K562 (cell line): ENCODE results near the gene DNASE1L2. TPM values are rescaled to one million over a fixed set of nuclear protein-coding genes. Genes with fewer than 3 reads are reported as not detected.

Source experiments
- ASH1L ChIP-seq: fragments of 450-650 bp; IDR thresholded peaks from 2 replicates; pipeline ENCODE4 v1.6.1; 2018; ENCODE audit warnings: borderline replicate concordance, mild to moderate bottlenecking, low read depth; ENCODE audit not compliant: partially characterized antibody
- NFRKB ChIP-seq: fragments of 450-650 bp; IDR thresholded peaks from 2 replicates; pipeline ENCODE4 v1.6.1; 2016; ENCODE audit warnings: low read depth
- RERE ChIP-seq: sonication (generic); formaldehyde crosslinking; IDR thresholded peaks from 2 replicates; pipeline ENCODE4 v1.8.0; 2023; ENCODE audit warnings: missing genetic modification reagents, mild to moderate bottlenecking, borderline replicate concordance
- SMAD3 ChIP-seq: fragments of 450-650 bp; formaldehyde crosslinking; conservative IDR thresholded peaks from 2 replicates; pipeline ENCODE4 v1.4.0; 2020; ENCODE audit warnings: mild to moderate bottlenecking
- ZBTB26 ChIP-seq: fragments of 450-650 bp; formaldehyde crosslinking; IDR thresholded peaks from 2 replicates; pipeline ENCODE4 v1.4.0; 2022; ENCODE audit warnings: missing genetic modification characterization
- ZBTB9 ChIP-seq: fragments of 450-650 bp; formaldehyde crosslinking; IDR thresholded peaks from 2 replicates; pipeline ENCODE4 v1.4.0; 2020; ENCODE audit warnings: mild to moderate bottlenecking, moderate library complexity
- ZFP36 ChIP-seq: fragments of 150-350 bp; IDR thresholded peaks from 2 replicates; pipeline ENCODE4 v1.6.1; 2018; ENCODE audit warnings: low read length, low read depth; ENCODE audit not compliant: partially characterized antibody
- ZKSCAN8 ChIP-seq: fragments of 200-800 bp; sonication (Bioruptor generic); IDR thresholded peaks from 2 replicates; pipeline ENCODE4 v1.6.1; 2016; ENCODE audit warnings: missing genetic modification characterization, missing compliant biosample characterization
- ZNF224 ChIP-seq: sonication (generic); formaldehyde crosslinking; IDR thresholded peaks from 2 replicates; pipeline ENCODE4 v1.8.0; 2022; ENCODE audit warnings: mild to moderate bottlenecking, missing genetic modification reagents
- ZNF232 ChIP-seq: sonication (generic); formaldehyde crosslinking; IDR thresholded peaks from 2 replicates; pipeline ENCODE4 v1.8.0; 2022; ENCODE audit warnings: mild to moderate bottlenecking, missing genetic modification reagents
- ZNF668 ChIP-seq: fragments of 250-450 bp; sonication (Bioruptor Pico); IDR thresholded peaks from 2 replicates; pipeline ENCODE4 v1.8.0; 2022; ENCODE audit warnings: mild to moderate bottlenecking, inconsistent platforms
- polyA plus RNA-seq, 8 experiments: library from polyadenylated mRNA; depleted of rRNA in 4 of 8; stranded (reverse) in 5 of 8; unstranded in 3 of 8; fragments of >200 nt; fragmentation: Nextera tagmentation in 2 of 8; fragmentation: Illumina TruSeq in 1 of 8; extraction: Ambion mirVana in 2 of 8; extraction: Trizol in 1 of 8; gene quantifications; 2 replicates each; pipeline versions ENCODE4 v1.2.1 to v1.2.3, GENCODE V29; 2011 to 2014; ENCODE audit warnings: inconsistent platforms in 1 of 8, missing spikeins in 1 of 8
- total RNA-seq, 7 experiments: library from RNA; depleted of rRNA in 6 of 7; stranded (reverse); fragments of >200 nt in 6 of 7; fragmentation: Illumina TruSeq in 2 of 7; extraction: Trizol in 2 of 7; gene quantifications; 2 replicates each; pipeline versions ENCODE4 v1.2.1 to v1.2.3, GENCODE V29; 2011 to 2021; ENCODE audit warnings: low replicate concordance in 1 of 7
- TF ChIP-seq, protein P1 (sequence below): sonication (generic); formaldehyde crosslinking; IDR thresholded peaks from 2 replicates; pipeline ENCODE4 v1.8.1; 2023; ENCODE audit warnings: missing genetic modification reagents, mild to moderate bottlenecking, borderline replicate concordance
- TF ChIP-seq, protein P2 (sequence below): fragments of 450-650 bp; formaldehyde crosslinking; IDR thresholded peaks from 2 replicates; pipeline ENCODE4 v1.4.0; 2020; ENCODE audit warnings: mild to moderate bottlenecking, moderate library complexity

DNASE1L2 gene
- total and polyA plus RNA-seq, 9 of the 15 experiments (the other 6 are each of a cell fraction or from before 2014, with no cell fraction given), result 0.08 to 2.7 (median 1.7) TPM; not detected in 1

DNA sequence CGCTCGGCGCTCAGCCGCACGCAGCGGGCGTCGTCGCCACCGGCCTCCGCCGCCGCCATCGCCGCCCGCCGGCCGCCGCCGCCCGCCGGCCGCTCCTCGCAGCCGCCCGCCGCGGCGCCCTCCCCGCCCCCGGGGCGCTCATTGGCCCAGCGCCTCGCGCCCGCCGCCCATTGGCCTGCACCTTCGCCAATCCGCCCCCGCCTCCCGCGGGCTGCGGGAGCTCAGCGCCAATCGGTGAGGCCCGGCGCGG lies 21.6 kb upstream of the DNASE1L2 start, which contains the start of gene PGP (continued):
- peak; percentile 92; the same call in 1 of the 2 replicates for TF ChIP-seq ZNF668
- TF ChIP-seq ZNF232 (CRISPR knock-in tag), result no peak
- TF ChIP-seq, protein P1, sequence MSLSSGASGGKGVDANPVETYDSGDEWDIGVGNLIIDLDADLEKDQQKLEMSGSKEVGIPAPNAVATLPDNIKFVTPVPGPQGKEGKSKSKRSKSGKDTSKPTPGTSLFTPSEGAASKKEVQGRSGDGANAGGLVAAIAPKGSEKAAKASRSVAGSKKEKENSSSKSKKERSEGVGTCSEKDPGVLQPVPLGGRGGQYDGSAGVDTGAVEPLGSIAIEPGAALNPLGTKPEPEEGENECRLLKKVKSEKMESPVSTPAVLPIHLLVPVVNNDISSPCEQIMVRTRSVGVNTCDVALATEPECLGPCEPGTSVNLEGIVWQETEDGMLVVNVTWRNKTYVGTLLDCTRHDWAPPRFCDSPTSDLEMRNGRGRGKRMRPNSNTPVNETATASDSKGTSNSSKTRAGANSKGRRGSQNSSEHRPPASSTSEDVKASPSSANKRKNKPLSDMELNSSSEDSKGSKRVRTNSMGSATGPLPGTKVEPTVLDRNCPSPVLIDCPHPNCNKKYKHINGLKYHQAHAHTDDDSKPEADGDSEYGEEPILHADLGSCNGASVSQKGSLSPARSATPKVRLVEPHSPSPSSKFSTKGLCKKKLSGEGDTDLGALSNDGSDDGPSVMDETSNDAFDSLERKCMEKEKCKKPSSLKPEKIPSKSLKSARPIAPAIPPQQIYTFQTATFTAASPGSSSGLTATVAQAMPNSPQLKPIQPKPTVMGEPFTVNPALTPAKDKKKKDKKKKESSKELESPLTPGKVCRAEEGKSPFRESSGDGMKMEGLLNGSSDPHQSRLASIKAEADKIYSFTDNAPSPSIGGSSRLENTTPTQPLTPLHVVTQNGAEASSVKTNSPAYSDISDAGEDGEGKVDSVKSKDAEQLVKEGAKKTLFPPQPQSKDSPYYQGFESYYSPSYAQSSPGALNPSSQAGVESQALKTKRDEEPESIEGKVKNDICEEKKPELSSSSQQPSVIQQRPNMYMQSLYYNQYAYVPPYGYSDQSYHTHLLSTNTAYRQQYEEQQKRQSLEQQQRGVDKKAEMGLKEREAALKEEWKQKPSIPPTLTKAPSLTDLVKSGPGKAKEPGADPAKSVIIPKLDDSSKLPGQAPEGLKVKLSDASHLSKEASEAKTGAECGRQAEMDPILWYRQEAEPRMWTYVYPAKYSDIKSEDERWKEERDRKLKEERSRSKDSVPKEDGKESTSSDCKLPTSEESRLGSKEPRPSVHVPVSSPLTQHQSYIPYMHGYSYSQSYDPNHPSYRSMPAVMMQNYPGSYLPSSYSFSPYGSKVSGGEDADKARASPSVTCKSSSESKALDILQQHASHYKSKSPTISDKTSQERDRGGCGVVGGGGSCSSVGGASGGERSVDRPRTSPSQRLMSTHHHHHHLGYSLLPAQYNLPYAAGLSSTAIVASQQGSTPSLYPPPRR, result no peak
- TF ChIP-seq ZFP36, result no peak
- peak; percentile 81; the same call in 1 of the 2 replicates for TF ChIP-seq SMAD3 (CRISPR knock-in tag)
- TF ChIP-seq ZBTB26 (CRISPR knock-in tag), result no peak; the same call in 1 of the 2 replicates
- TF ChIP-seq ZNF224 (CRISPR knock-in tag), result no peak
- TF ChIP-seq ZBTB9 (CRISPR knock-in tag), result peak; percentile 63; the same call in 1 of the 2 replicates
- no peak for TF ChIP-seq ASH1L
- TF ChIP-seq, protein P2, sequence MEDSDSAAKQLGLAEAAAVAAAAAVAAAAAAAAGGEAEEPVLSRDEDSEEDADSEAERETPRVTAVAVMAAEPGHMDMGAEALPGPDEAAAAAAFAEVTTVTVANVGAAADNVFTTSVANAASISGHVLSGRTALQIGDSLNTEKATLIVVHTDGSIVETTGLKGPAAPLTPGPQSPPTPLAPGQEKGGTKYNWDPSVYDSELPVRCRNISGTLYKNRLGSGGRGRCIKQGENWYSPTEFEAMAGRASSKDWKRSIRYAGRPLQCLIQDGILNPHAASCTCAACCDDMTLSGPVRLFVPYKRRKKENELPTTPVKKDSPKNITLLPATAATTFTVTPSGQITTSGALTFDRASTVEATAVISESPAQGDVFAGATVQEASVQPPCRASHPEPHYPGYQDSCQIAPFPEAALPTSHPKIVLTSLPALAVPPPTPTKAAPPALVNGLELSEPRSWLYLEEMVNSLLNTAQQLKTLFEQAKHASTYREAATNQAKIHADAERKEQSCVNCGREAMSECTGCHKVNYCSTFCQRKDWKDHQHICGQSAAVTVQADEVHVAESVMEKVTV (CRISPR knock-in tag), result no peak
- TF ChIP-seq NFRKB, result no peak
- TF ChIP-seq RERE (CRISPR knock-in tag), result no peak
- peak; percentile 97; the same call in 1 of the 2 replicates for TF ChIP-seq ZKSCAN8
